Gastroesophageal sphincter (tissue), 4 donors: ENCODE results near the gene NLK. TPM values are rescaled to one million over a fixed set of nuclear protein-coding genes. Genes with fewer than 3 reads are reported as not detected.

Experiments
- ATAC-seq: fragments of 150-250 bp; one replicate; pipeline ENCODE4 v1.9.1; 2016; ENCODE audit warnings: mild to moderate bottlenecking, moderate library complexity
- H3K27ac ChIP-seq, 4 donors: fragments of 200-600 bp; sonication (generic) in 3 of 4; 1 replicate in 3 of 4; 2 replicates in 1 of 4; pipeline ENCODE4 v1.5.1; 2016 to 2019
- H3K27me3 ChIP-seq: fragments of 200-600 bp; sonication (generic); one replicate; pipeline ENCODE4 v1.5.1; 2019
- H3K36me3 ChIP-seq, 2 donors: fragments of 200-600 bp; sonication (generic); one replicate each; pipeline ENCODE4 v1.5.1; 2019; ENCODE audit warnings: control low read depth in 1 of 2
- H3K4me1 ChIP-seq, 3 donors: fragments of 200-600 bp; sonication (generic); 1 replicate in 2 of 3; 2 replicates in 1 of 3; pipeline ENCODE4 v1.5.1; 2016 to 2019; ENCODE audit warnings: control low read depth in 2 of 3
- H3K4me3 ChIP-seq, 2 donors: fragments of 200-600 bp; sonication (generic); one replicate each; pipeline ENCODE4 v1.5.1; 2019; ENCODE audit warnings: mild to moderate bottlenecking in 1 of 2, moderate library complexity in 1 of 2
- H3K9me3 ChIP-seq, 3 donors: fragments of 200-600 bp; sonication (generic); one replicate each; pipeline ENCODE4 v1.5.1; 2017 to 2019; ENCODE audit warnings: control low read depth in 2 of 3
- EP300 ChIP-seq: sonication (generic); formaldehyde crosslinking; IDR thresholded peaks from one replicate; pipeline ENCODE4 v1.6.1; 2017; ENCODE audit warnings: antibody characterized with exemption, mild to moderate bottlenecking
- POLR2A ChIP-seq, 2 donors: fragments of 450-650 bp; IDR thresholded peaks; one replicate each; pipeline ENCODE4 v1.6.1; 2017; ENCODE audit warnings: antibody characterized with exemption in 2 of 2, mild to moderate bottlenecking in 2 of 2, moderate library complexity in 1 of 2
- POLR2AphosphoS5 ChIP-seq: sonication (generic); formaldehyde crosslinking; IDR thresholded peaks from one replicate; pipeline ENCODE4 v1.6.1; 2017; ENCODE audit warnings: antibody characterized with exemption
- WGBS, 2 donors: methylation state at CpG; one replicate each; pipeline ENCODE4 v1.1.5; 2018; ENCODE audit warnings: low coverage in 1 of 2; 5-methylcytosine and 5-hydroxymethylcytosine counted together
- total RNA-seq, 4 donors: library from RNA; depleted of rRNA; stranded (reverse); fragments of >200 nt; gene quantifications; one replicate each; pipeline ENCODE4 v1.1.0, GENCODE V29; 2016
- TF ChIP-seq, protein P1 (sequence below), 4 experiments: fragments of 200-600 bp in 2 of 4; fragments of 450-650 bp in 2 of 4; sonication (generic) in 1 of 4; IDR thresholded peaks; one replicate each; pipeline ENCODE4 v1.5.1; 2017 to 2019; ENCODE audit warnings: antibody characterized with exemption in 4 of 4, mild to moderate bottlenecking in 2 of 4, moderate library complexity in 2 of 4

The NLK gene
- total RNA-seq, 4 donors from 2014 or later = 12.8 to 16.1 (median 13.8) TPM

DNA sequence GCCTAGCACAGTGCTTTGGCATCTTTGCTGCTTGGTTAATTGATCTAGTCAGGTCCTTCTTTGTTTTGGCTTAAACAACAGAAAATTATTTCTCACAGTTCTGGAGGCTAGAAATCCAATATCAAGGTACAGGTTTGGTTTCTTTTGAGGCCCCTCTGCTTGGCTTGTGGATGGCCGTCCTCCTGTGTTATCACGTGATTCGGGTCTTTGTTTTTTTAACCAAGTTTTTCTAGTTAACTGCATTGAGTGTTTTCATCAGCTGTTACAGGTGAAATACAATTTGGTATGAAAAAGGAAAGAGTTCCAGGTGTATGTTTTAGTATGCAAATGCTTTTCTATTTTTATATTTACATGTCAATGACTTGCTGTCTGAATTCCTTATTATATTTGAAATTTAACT lies 2.8 kb downstream of the NLK start:
- TF ChIP-seq EP300 (no peak), POLR2A (IDR thresholded peaks at IDR 0.05) (no peak), POLR2AphosphoS5 (no peak)
- TF ChIP-seq, protein P1, sequence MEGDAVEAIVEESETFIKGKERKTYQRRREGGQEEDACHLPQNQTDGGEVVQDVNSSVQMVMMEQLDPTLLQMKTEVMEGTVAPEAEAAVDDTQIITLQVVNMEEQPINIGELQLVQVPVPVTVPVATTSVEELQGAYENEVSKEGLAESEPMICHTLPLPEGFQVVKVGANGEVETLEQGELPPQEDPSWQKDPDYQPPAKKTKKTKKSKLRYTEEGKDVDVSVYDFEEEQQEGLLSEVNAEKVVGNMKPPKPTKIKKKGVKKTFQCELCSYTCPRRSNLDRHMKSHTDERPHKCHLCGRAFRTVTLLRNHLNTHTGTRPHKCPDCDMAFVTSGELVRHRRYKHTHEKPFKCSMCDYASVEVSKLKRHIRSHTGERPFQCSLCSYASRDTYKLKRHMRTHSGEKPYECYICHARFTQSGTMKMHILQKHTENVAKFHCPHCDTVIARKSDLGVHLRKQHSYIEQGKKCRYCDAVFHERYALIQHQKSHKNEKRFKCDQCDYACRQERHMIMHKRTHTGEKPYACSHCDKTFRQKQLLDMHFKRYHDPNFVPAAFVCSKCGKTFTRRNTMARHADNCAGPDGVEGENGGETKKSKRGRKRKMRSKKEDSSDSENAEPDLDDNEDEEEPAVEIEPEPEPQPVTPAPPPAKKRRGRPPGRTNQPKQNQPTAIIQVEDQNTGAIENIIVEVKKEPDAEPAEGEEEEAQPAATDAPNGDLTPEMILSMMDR (IDR thresholded peaks at IDR 0.05) = no peak
- H3K4me3 ChIP-seq = no peak overlapping the region
- no peak for ATAC-seq
- 75% methylated on average over 3 of the region's 3 CpGs for WGBS, 2 donors
- H3K9me3 ChIP-seq = no peaks in the 10 kb centered on the region
- H3K27me3 ChIP-seq = no peaks in the 10 kb centered on the region
- no peak overlapping the region for H3K27ac ChIP-seq
- H3K36me3 ChIP-seq = no peaks in the 10 kb centered on the region
- H3K4me1 ChIP-seq = peaks cover 2 to 60% (median 19%) of the 10 kb centered on the region in 3 donors

DNA sequence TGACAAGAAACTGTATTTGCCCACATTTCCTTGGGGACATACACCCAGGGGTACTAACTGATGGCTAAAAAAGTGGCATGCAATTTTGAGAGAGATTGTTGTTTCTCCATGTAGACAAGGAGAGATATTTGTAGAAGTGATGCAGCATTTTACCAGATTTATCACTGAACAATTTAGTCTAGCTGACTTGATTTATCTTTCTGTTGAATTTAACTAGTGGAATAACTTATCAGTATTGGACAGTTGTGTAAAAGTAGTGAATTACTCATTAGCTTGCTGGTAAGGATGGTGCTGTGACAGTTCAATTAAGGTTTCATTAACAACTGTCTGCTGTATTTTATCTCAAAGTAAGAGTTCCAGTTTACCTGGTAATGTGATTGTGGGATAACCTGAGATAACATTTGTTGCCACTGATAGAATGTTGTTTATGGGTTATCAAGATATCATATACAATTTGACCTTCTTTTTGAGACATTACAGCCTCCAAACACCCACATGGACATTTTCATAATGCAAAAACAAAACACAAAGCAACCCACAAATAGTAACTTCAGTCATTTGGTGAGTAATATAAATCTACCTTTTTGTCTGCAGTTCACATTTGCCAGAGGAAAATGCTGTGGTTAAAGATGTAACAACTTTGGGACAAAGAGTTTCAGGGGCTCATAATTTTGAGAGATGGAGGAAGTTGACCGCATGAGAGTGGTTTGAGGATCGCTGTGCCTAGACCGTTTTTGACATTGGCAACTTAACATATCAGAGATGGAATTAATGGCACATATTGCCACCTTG lies 3.8 kb downstream of the NLK start:
- Histone ChIP-seq H3K4me1 (peaks cover 2 to 55% (median 19%) of the 10 kb centered on the region in 3 donors), H3K36me3 (no peaks in the 10 kb centered on the region), H3K4me3 (no peak overlapping the region), H3K9me3 (no peaks in the 10 kb centered on the region), H3K27me3 (no peaks in the 10 kb centered on the region), H3K27ac (no peak overlapping the region)
- TF ChIP-seq EP300 = no peak
- WGBS, 2 donors = 78 to 79% methylated on average over 3 of the region's 3 CpGs
- ATAC-seq = no peak

DNA sequence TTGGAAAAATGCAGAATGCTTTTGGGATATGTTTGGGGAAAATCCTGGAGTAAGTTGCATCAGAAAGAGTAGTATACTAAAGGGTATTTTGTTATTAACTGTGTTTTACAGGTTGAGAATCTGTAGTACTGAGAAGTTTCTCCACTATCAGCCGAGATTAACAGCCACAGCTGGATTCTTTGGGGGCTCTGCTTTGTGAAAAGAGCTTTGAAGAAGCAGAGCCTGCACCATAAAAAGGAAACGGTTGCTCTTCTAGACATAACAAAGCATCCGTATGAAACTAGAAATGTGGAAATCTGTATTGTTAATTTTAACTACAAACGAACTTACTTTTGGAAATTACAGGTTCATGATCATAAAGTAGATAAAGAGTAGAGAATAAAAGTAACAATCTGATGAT lies 5.3 kb downstream of the NLK start:
- no peak overlapping the region for H3K4me3 ChIP-seq
- ATAC-seq = no peak
- 26 to 28% methylated on average over 4 of the region's 4 CpGs for WGBS, 2 donors
- peaks cover 3 to 63% (median 14%) of the 10 kb centered on the region in 3 donors for H3K4me1 ChIP-seq
- no peaks in the 10 kb centered on the region for H3K36me3 ChIP-seq
- TF ChIP-seq EP300 = no peak
- TF ChIP-seq, protein P1 (IDR thresholded peaks at IDR 0.05) = no peak
- TF ChIP-seq POLR2AphosphoS5 = no peak
- no peak for TF ChIP-seq POLR2A (IDR thresholded peaks at IDR 0.05)
- H3K9me3 ChIP-seq = no peaks in the 10 kb centered on the region
- no peaks in the 10 kb centered on the region for H3K27me3 ChIP-seq
- no peak overlapping the region for H3K27ac ChIP-seq

DNA sequence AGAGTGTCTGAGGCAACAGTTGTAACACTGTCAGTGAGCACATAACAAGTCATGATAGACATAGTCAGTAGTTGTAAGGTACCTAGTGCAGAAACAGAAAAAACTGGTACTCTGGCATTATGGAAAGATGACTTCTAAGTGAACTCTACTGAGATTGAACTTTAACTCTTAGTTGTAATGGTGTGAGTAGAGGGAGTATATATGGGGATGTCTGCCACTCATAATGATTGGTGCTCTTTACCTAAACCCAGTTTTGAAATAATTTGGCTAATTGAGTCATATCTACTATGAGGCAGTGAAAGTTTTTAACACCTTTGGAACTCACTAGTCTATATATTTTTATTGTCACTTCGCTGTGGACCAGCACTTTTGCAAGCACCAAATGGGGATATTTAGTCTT lies 6.6 kb downstream of the NLK start:
- ATAC-seq = no peak

DNA sequence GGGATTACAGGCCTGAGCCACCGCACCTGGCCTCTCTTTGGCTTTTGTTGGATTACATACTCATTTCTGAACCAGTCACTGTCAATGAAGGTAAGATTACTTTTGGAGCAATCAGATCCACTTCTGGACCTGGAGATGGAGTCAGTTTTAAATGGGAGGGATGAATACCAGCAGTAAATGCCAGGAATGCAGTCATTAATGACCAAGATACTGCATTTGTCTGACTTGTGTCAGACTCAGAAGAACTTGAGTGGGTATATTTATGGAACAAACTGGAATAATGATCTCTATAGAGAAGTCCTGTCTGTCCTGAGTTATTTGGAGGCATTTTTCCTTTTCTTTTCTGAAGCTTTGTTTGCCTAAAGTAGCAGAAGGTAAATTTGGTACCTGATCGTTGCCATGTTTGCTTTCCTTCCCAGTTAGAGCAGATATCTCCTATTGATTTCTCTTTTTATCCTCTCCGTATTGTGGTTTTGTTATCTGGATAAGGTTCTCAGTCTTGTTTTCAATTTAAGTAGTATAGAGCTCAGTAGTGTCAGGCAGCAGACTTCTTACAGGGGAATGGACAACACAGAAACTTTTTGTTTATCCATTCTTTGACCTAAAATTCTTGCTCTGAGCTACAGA lies 10.7 kb downstream of the NLK start:
- H3K36me3 ChIP-seq = no peaks in the 10 kb centered on the region
- ATAC-seq = no peak
- WGBS, 2 donors = 62 to 79% methylated on average over 3 of the region's 3 CpGs
- H3K4me3 ChIP-seq = no peak overlapping the region
- no peaks in the 10 kb centered on the region for H3K27me3 ChIP-seq
- peaks cover 3 to 47% (median 19%) of the 10 kb centered on the region in 3 donors for H3K4me1 ChIP-seq
- H3K9me3 ChIP-seq = no peaks in the 10 kb centered on the region
- no peak overlapping the region for H3K27ac ChIP-seq
- TF ChIP-seq POLR2AphosphoS5 (no peak), POLR2A (IDR thresholded peaks at IDR 0.05) (no peak), EP300 (no peak)
- TF ChIP-seq, protein P1 (IDR thresholded peaks at IDR 0.05) = no peak

More for the DNA sequence above, 6.6 kb downstream of the NLK start:
- TF ChIP-seq, protein P1 (IDR thresholded peaks at IDR 0.05) = no peak
- TF ChIP-seq POLR2AphosphoS5 (no peak), POLR2A (IDR thresholded peaks at IDR 0.05) (no peak), EP300 (no peak)
- Histone ChIP-seq H3K27ac (no peak overlapping the region), H3K4me3 (no peak overlapping the region), H3K36me3 (no peaks in the 10 kb centered on the region), H3K4me1 (peaks cover 10 to 63% (median 11%) of the 10 kb centered on the region in 3 donors), H3K27me3 (no peaks in the 10 kb centered on the region), H3K9me3 (no peaks in the 10 kb centered on the region)
- WGBS, 2 donors = 87 to 100% methylated on average over 1 of the region's 1 CpG
